Lower leg skin (tissue), 4 donors: ENCODE measurements around the gene UGT1A1. TPM values are rescaled to one million over a fixed set of nuclear protein-coding genes. Genes with fewer than 3 reads are reported as not detected.

ENCODE experiments used
- DNase-seq, 2 donors: peaks; one replicate each; pipeline ENCODE4 v3.0.0-alpha.2; 2019; ENCODE audit warnings: low spot score in 2 of 2
- H3K4me3 ChIP-seq: fragments of 200-600 bp; sonication (generic); 2 replicates; pipeline ENCODE4 v1.5.1; 2017; ENCODE audit warnings: mild to moderate bottlenecking, low read depth; ENCODE audit not compliant: poor library complexity, severe bottlenecking
- CTCF ChIP-seq, 3 donors: fragments of 450-650 bp; IDR thresholded peaks; one replicate each; pipeline ENCODE4 v1.5.1; 2016; ENCODE audit warnings: antibody characterized with exemption in 3 of 3, mild to moderate bottlenecking in 3 of 3, moderate library complexity in 2 of 3
- POLR2A ChIP-seq, 2 donors: fragments of 450-650 bp; IDR thresholded peaks; one replicate each; pipeline ENCODE4 v1.6.1; 2016 to 2017; ENCODE audit warnings: antibody characterized with exemption in 2 of 2, mild to moderate bottlenecking in 1 of 2, moderate library complexity in 1 of 2
- WGBS, 2 donors: methylation state at CpG; one replicate each; pipeline ENCODE4 v1.1.5; 2018; 5-methylcytosine and 5-hydroxymethylcytosine counted together
- intact Hi-C: fragments of 100-400 bp; cut with DNase I; formaldehyde crosslinking; loops from one replicate; pipeline ENCODE4 v1.15.0; 2023; ENCODE audit warnings: low total_unique reads
- total RNA-seq, 4 donors: library from RNA; depleted of rRNA; stranded (reverse); fragments of >200 nt; gene quantifications; one replicate each; pipeline ENCODE4 v1.1.0, GENCODE V29; 2016

UGT1A1 gene
- total RNA-seq, 4 donors from 2014 or later = 0.21 to 0.80 (median 0.36) TPM

- no peak for TF ChIP-seq POLR2A (IDR thresholded peaks at IDR 0.05)
- TF ChIP-seq CTCF (IDR thresholded peaks at IDR 0.05) = no peak
- DNase-seq = no peak
- H3K4me3 ChIP-seq = no peak overlapping the region
- 90 to 92% methylated on average over 5 of the region's 5 CpGs for WGBS, 2 donors
- intact Hi-C loops = no loop called here
Measured at GRCh38 chr2:233773854-233774253, 13.8 kb downstream of the UGT1A1 start.

GRCh38 chr2:233775414-233775813 lies 15.3 kb downstream of the UGT1A1 start:
- no peak for DNase-seq
- 87 to 93% methylated on average over 6 of the region's 6 CpGs for WGBS, 2 donors
- H3K4me3 ChIP-seq = no peak overlapping the region
- TF ChIP-seq POLR2A (IDR thresholded peaks at IDR 0.05) (no peak), CTCF (IDR thresholded peaks at IDR 0.05) (no peak)
- intact Hi-C loops = no loop called here

GRCh38 chr2:233778030-233778429 lies 18.0 kb downstream of the UGT1A1 start, which contains the start of gene MROH2A:
Gene MROH2A, plus strand, starts transcription at chr2:233778330. Its CDS starts 1,029 bp downstream, at chr2:233779359.
- TF ChIP-seq CTCF (IDR thresholded peaks at IDR 0.05) = no peak
- no peak for TF ChIP-seq POLR2A (IDR thresholded peaks at IDR 0.05)
- no peak within 1 kb of the TSS for H3K4me3 ChIP-seq
- no peak for DNase-seq
- intact Hi-C loops = no loop called here
- 88 to 95% methylated on average over 2 of the region's 2 CpGs for WGBS, 2 donors

GRCh38 chr2:233779722-233780121 lies 19.7 kb downstream of the UGT1A1 start:
- WGBS, 2 donors = 84 to 89% methylated on average over 4 of the region's 4 CpGs
- intact Hi-C loops = loop anchor here (10.0 kb wide), 1 partner anchor 1525 kb away; no protein-coding TSS in a partner anchor
- TF ChIP-seq CTCF (IDR thresholded peaks at IDR 0.05) (no peak), POLR2A (IDR thresholded peaks at IDR 0.05) (no peak)
- H3K4me3 ChIP-seq = no peak overlapping the region
- DNase-seq = no peak

GRCh38 chr2:233780771-233781170 lies 20.7 kb downstream of the UGT1A1 start:
- intact Hi-C loops = loop anchor here (10.0 kb wide), 1 partner anchor 1524 kb away; no protein-coding TSS in a partner anchor
- DNase-seq = no peak
- no peak overlapping the region for H3K4me3 ChIP-seq
- TF ChIP-seq POLR2A (IDR thresholded peaks at IDR 0.05) = no peak
- TF ChIP-seq CTCF (IDR thresholded peaks at IDR 0.05) = no peak
- WGBS, 2 donors = 83 to 85% methylated on average over 4 of the region's 4 CpGs

- intact Hi-C loops = loop anchor here (10.0 kb wide), 1 partner anchor 1515 kb away; no protein-coding TSS in a partner anchor
- DNase-seq = no peak
- TF ChIP-seq CTCF (IDR thresholded peaks at IDR 0.05) = no peak
- no peak for TF ChIP-seq POLR2A (IDR thresholded peaks at IDR 0.05)
- H3K4me3 ChIP-seq = no peak overlapping the region
- 83 to 90% methylated on average over 6 to 7 of the region's 7 CpGs for WGBS, 2 donors
Measured at GRCh38 chr2:233789554-233789953, 29.5 kb downstream of the UGT1A1 start.
